HG03175 (cell line): ENCODE data around the gene COL4A5.
A peak's percentile ranks its signal among the peaks of the same experiment; 100 is the strongest.
"Not testable (repeated sequence)": the region's sequence is repeated elsewhere in the genome, so short reads cannot be mapped to it uniquely, and the experiment has no call there.

Source experiments
- ATAC-seq: cut with Tn5 transposase; IDR thresholded peaks from one replicate; pipeline ENCODE4 v1.9.1; 2021; ENCODE audit warnings: mild to moderate bottlenecking, moderate library complexity; ENCODE audit not compliant: unreplicated experiment

Gene COL4A5

GRCh38 chrX:108453841-108454240, 14.2 kb downstream of the COL4A5 start:
- no peak for ATAC-seq

GRCh38 chrX:108456971-108457477, 17.4 kb downstream of the COL4A5 start:
- ATAC-seq = no peak

GRCh38 chrX:108464604-108465003, 25.0 kb downstream of the COL4A5 start:
- ATAC-seq = no peak

- ATAC-seq = no peak
These were observed 28.8 kb downstream of the COL4A5 start for GRCh38 chrX:108468486-108468885.

- ATAC-seq = no peak
These were observed 34.3 kb downstream of the COL4A5 start for GRCh38 chrX:108473979-108474378.

- not testable (repeated sequence) for ATAC-seq
These were observed 41.9 kb downstream of the COL4A5 start for GRCh38 chrX:108481528-108481927.

- ATAC-seq = no peak
These were observed 44.6 kb downstream of the COL4A5 start for GRCh38 chrX:108484251-108484650.

GRCh38 chrX:108485960-108486359, 46.3 kb downstream of the COL4A5 start:
- no peak for ATAC-seq

- no peak for ATAC-seq
These were observed 54.9 kb downstream of the COL4A5 start for GRCh38 chrX:108494406-108495090.

GRCh38 chrX:108511721-108512120, 72.1 kb downstream of the COL4A5 start:
- ATAC-seq = no peak

- no peak for ATAC-seq
These were observed 76.5 kb downstream of the COL4A5 start for GRCh38 chrX:108516184-108516583.

- ATAC-seq = no peak
These were observed 88.1 kb downstream of the COL4A5 start for GRCh38 chrX:108527724-108528123.

- ATAC-seq = peak; percentile 92
These were observed 97.4 kb downstream of the COL4A5 start for GRCh38 chrX:108537005-108537404.

GRCh38 chrX:108541286-108541685, 101.6 kb downstream of the COL4A5 start:
- no peak for ATAC-seq

- no peak for ATAC-seq
These were observed 117.9 kb downstream of the COL4A5 start for GRCh38 chrX:108557580-108557979.

- ATAC-seq = no peak
These were observed 118.6 kb downstream of the COL4A5 start for GRCh38 chrX:108558217-108558616.

- peak; percentile 64 for ATAC-seq
These were observed 133.5 kb downstream of the COL4A5 start for GRCh38 chrX:108573136-108573535.

- no peak for ATAC-seq
These were observed 142.5 kb downstream of the COL4A5 start for GRCh38 chrX:108582151-108582550.

- ATAC-seq = no peak
These were observed 145.1 kb downstream of the COL4A5 start for GRCh38 chrX:108584617-108585211.

- no peak for ATAC-seq
These were observed 150.9 kb downstream of the COL4A5 start for GRCh38 chrX:108590496-108590895.

GRCh38 chrX:108601276-108601675, 161.6 kb downstream of the COL4A5 start:
- no peak for ATAC-seq

- no peak for ATAC-seq
These were observed 170.5 kb downstream of the COL4A5 start for GRCh38 chrX:108610141-108610540.
